Cardiac fibroblast (primary cell): ENCODE measurements around the gene DDX5.
"Not testable (repeated sequence)": the region's sequence is repeated elsewhere in the genome, so short reads cannot be mapped to it uniquely, and the experiment has no call there.

ENCODE experiments used
- DNase-seq, 2 donors: peaks; one replicate each; pipeline versions ENCODE4 v3.0.0 to v3.0.0-alpha.2; 2010; ENCODE audit warnings: low read depth in 2 of 2
- H3K4me3 ChIP-seq, 2 donors: replicated peaks in 1 of 2; 1 replicate in 1 of 2; 2 replicates in 1 of 2; pipeline ENCODE4 v1.5.1; 2011; ENCODE audit warnings: low read depth in 2 of 2, low read length in 2 of 2, mild to moderate bottlenecking in 2 of 2, moderate library complexity in 1 of 2
- TF ChIP-seq, protein P1 (sequence below): IDR thresholded peaks from one replicate; pipeline ENCODE4 v1.5.1; 2011; ENCODE audit warnings: low read depth, mild to moderate bottlenecking, low read length, inconsistent platforms

DDX5 gene

DNA sequence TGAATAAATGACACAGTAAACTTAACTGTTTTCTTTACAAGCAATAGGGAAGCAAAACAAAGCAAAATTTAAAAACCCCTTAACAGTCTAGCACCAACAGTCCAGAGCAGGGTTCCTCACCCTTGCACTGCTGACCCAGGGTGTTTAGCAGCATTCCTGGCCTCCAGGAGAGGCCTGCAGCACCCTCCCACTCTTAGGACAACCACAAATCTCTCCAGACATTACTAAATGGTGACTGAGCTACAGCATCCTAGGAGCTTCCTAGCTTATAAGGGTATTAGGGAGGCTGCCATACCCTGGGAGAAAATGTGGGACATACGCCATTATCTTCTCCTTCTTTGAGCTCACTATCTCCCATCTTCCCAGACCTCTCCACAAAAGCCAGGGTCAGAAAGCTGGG is 25.1 kb downstream of the DDX5 start:
- no peak for DNase-seq
- TF ChIP-seq, protein P1, sequence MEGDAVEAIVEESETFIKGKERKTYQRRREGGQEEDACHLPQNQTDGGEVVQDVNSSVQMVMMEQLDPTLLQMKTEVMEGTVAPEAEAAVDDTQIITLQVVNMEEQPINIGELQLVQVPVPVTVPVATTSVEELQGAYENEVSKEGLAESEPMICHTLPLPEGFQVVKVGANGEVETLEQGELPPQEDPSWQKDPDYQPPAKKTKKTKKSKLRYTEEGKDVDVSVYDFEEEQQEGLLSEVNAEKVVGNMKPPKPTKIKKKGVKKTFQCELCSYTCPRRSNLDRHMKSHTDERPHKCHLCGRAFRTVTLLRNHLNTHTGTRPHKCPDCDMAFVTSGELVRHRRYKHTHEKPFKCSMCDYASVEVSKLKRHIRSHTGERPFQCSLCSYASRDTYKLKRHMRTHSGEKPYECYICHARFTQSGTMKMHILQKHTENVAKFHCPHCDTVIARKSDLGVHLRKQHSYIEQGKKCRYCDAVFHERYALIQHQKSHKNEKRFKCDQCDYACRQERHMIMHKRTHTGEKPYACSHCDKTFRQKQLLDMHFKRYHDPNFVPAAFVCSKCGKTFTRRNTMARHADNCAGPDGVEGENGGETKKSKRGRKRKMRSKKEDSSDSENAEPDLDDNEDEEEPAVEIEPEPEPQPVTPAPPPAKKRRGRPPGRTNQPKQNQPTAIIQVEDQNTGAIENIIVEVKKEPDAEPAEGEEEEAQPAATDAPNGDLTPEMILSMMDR, result no peak

DNA sequence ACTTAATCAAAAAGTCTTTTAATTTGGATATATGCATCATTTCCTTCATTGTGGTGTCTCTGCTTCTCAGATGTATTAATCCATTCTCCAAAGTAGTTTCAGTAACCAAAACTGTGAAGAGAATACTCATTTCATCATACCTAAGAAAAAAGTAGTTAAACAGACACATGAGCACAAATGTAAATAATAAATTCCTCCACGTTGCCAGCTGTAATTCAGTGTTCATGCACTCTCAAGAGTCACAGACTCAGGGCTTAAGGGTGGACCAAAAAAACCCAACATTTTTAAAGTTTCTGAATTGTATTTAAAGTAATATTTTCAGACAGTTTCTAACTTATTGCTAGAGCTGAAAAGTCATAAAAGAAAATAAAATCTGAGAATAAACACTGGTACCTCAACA is 28.2 kb downstream of the DDX5 start:
- TF ChIP-seq, protein P1, result no peak
- no peak for DNase-seq
- no peak overlapping the region for H3K4me3 ChIP-seq

More for the DNA sequence above, 25.1 kb downstream of the DDX5 start:
- no peak overlapping the region for H3K4me3 ChIP-seq

- no peak overlapping the region for H3K4me3 ChIP-seq
- TF ChIP-seq, protein P1, result no peak
- DNase-seq, result no peak
Observed at GRCh38 chr17:64472564-64472963, 33.5 kb downstream of the DDX5 start.

DNA sequence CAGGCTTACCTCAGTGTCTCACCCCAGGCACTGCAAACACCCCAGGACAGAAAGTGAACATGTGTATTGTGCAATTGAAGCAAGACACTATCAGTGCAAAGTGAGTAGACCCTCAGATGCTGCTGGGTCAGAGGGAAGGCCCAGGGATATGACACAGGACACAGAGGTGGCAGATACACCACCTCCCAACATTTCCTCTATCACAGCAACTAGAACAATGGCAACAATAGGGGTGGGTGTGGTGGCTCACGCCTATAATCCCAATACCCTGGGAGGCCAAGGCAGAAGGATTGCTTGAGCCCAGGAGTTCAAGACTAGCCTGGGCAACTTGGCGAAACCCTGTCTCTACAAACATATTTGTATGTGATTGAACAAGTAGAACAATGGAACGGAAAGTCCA is 34.6 kb downstream of the DDX5 start:
- TF ChIP-seq, protein P1, result no peak
- DNase-seq, result no peak
- H3K4me3 ChIP-seq, result no peak overlapping the region

DNA sequence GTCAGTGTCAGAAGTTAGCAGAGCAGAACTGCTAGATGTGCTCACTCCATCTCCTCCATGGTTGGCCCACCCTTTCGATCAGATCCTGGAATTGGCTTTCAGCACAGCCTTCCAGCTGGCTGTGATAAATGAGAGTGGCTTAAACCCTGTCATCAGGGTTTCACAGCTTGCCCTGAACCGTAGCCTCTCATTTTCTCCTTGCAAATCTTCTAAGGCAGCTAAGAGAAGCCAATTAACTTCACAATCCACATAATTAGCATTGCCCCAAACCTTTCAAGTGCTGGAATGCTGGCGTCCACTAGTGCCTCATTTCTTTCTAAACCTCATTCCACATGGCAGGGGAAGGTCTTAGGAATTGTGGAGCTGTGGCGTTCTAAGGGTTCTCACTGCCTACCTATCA is 35.5 kb downstream of the DDX5 start:
- TF ChIP-seq, protein P1, result no peak
- H3K4me3 ChIP-seq, result no peak overlapping the region
- DNase-seq, result no peak

DNA sequence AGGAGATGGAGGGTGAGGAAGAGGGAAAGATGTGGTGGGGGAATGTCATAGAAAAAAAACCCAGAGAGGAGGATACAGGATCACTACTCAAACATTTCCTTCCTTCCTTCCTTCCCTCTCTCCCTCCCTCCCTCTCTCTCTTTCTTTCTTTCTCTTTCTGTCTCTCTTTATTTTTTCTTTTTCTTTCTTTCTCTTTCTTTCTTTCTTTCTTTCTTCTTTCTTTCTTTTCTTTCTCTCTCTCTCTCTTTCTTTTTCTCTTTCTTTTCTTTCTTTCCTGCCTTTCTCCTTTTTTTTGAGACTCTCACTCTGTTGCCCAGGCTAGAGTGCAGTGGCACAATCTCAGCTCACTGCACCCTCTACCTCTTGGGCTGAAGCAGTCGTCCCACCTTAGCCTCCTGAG is 39.3 kb downstream of the DDX5 start:
- DNase-seq, H3K4me3 ChIP-seq: not testable (repeated sequence)

- no peak overlapping the region for H3K4me3 ChIP-seq
- TF ChIP-seq, protein P1, result no peak
- DNase-seq, result no peak
Observed at GRCh38 chr17:64466019-64466735, 39.9 kb downstream of the DDX5 start.
